GM23338 (cell line): ENCODE measurements around the gene CDX1. TPM values are rescaled to one million over a fixed set of nuclear protein-coding genes. Genes with fewer than 3 reads are reported as not detected.

Source experiments
- ATAC-seq: fragments of 200-7000 bp; cut with Tn5 transposase; 3 replicates; pipeline ENCODE4 v1.9.1; 2020
- DNase-seq: peaks from one replicate; pipeline ENCODE4 v3.0.0-alpha.2; 2015; ENCODE audit warnings: low spot score
- H2AFZ ChIP-seq: fragments of 200-600 bp; sonication (generic); 2 replicates; pipeline ENCODE4 v1.8.0; 2016; ENCODE audit warnings: antibody characterized with exemption, mild to moderate bottlenecking, moderate library complexity
- H3F3A ChIP-seq: fragments of 200-600 bp; sonication (generic); replicated peaks from 2 replicates; pipeline ENCODE4 v1.8.0; 2017; ENCODE audit warnings: antibody characterized with exemption, mixed run types, low read depth
- H3K27ac ChIP-seq: fragments of 200-600 bp; sonication (generic); 2 replicates; pipeline ENCODE4 v1.6.1; 2016; ENCODE audit warnings: low read depth
- H3K27me3 ChIP-seq: fragments of 200-600 bp; sonication (generic); 2 replicates; pipeline ENCODE4 v1.8.0; 2016; ENCODE audit warnings: mild to moderate bottlenecking, mixed run types, moderate library complexity; ENCODE audit not compliant: insufficient read depth
- H3K36me3 ChIP-seq: fragments of 200-600 bp; sonication (generic); 2 replicates; pipeline ENCODE4 v1.8.0; 2016; ENCODE audit warnings: mild to moderate bottlenecking; ENCODE audit not compliant: insufficient read depth
- H3K4me1 ChIP-seq: fragments of 200-600 bp; sonication (generic); 2 replicates; pipeline ENCODE4 v1.8.0; 2016; ENCODE audit warnings: mild to moderate bottlenecking, moderate library complexity; ENCODE audit not compliant: insufficient read depth
- H3K4me2 ChIP-seq: fragments of 200-600 bp; sonication (generic); 2 replicates; pipeline ENCODE4 v1.7.1; 2017; ENCODE audit warnings: mixed run types
- H3K4me3 ChIP-seq: fragments of 200-600 bp; sonication (generic); 2 replicates; pipeline ENCODE4 v1.6.1; 2016; ENCODE audit warnings: mixed run types
- H3K79me2 ChIP-seq: fragments of 200-600 bp; sonication (generic); replicated peaks from 2 replicates; pipeline ENCODE4 v1.8.0; 2017; ENCODE audit warnings: mild to moderate bottlenecking; ENCODE audit not compliant: insufficient read depth
- H3K9me2 ChIP-seq: fragments of 200-600 bp; sonication (generic); 2 replicates; pipeline ENCODE4 v1.8.0; 2017; ENCODE audit not compliant: insufficient read depth
- H4K20me1 ChIP-seq: fragments of 200-600 bp; sonication (generic); replicated peaks from 2 replicates; pipeline ENCODE4 v1.8.0; 2017; ENCODE audit warnings: mild to moderate bottlenecking; ENCODE audit not compliant: insufficient read depth
- H3K27ac Mint-ChIP-seq: 2 replicates; pipeline ENCODE4 v1.8.0; 2020; ENCODE audit warnings: inconsistent platforms, mild to moderate bottlenecking, moderate library complexity, mixed read lengths
- H3K27me3 Mint-ChIP-seq: 3 replicates; pipeline ENCODE4 v1.8.0; 2022; ENCODE audit warnings: low read depth, mild to moderate bottlenecking, moderate library complexity, mixed read lengths, inconsistent platforms; ENCODE audit not compliant: insufficient read depth, poor library complexity
- H3K36me3 Mint-ChIP-seq: 3 replicates; pipeline ENCODE4 v1.8.0; 2021; ENCODE audit warnings: low read depth, mild to moderate bottlenecking, inconsistent platforms, moderate library complexity, mixed read lengths
- H3K4me1 Mint-ChIP-seq: 3 replicates; pipeline ENCODE4 v1.8.0; 2020; ENCODE audit warnings: mild to moderate bottlenecking, inconsistent platforms, mixed read lengths
- H3K4me3 Mint-ChIP-seq: 3 replicates; pipeline ENCODE4 v1.8.0; 2021; ENCODE audit warnings: moderate library complexity, mild to moderate bottlenecking, inconsistent platforms, mixed read lengths
- H3K9me3 Mint-ChIP-seq: 3 replicates; pipeline ENCODE4 v1.8.0; 2020; ENCODE audit warnings: moderate library complexity, mild to moderate bottlenecking, inconsistent platforms, mixed read lengths
- CREB1 ChIP-seq: fragments of 250-450 bp; sonication (Bioruptor Pico); IDR thresholded peaks from 2 replicates; pipeline ENCODE4 v1.5.0; 2020; ENCODE audit warnings: low read depth, mild to moderate bottlenecking, moderate library complexity
- EZH2 ChIP-seq: fragments of 200-600 bp; sonication (generic); IDR thresholded peaks from one replicate; pipeline ENCODE4 v1.8.0; 2017; ENCODE audit warnings: antibody characterized with exemption, mild to moderate bottlenecking, low read depth; ENCODE audit not compliant: unreplicated experiment
- EZH2phosphoT487 ChIP-seq: fragments of 200-600 bp; sonication (generic); IDR thresholded peaks from one replicate; pipeline ENCODE4 v1.8.1; 2018; ENCODE audit warnings: antibody characterized with exemption; ENCODE audit not compliant: unreplicated experiment
- JUNB ChIP-seq: IDR thresholded peaks from one replicate; pipeline ENCODE4 v1.6.1; 2016; ENCODE audit warnings: antibody characterized with exemption; ENCODE audit not compliant: unreplicated experiment
- NANOG ChIP-seq: IDR thresholded peaks from 2 replicates; pipeline ENCODE4 v1.6.1; 2016; ENCODE audit warnings: antibody characterized with exemption, borderline replicate concordance
- POLR2AphosphoS5 ChIP-seq: IDR thresholded peaks from 2 replicates; pipeline ENCODE4 v1.6.1; 2016; ENCODE audit warnings: antibody characterized with exemption, low read depth
- STAT1 ChIP-seq: IDR thresholded peaks from one replicate; pipeline ENCODE4 v1.6.1; 2016; ENCODE audit warnings: antibody characterized with exemption; ENCODE audit not compliant: unreplicated experiment
- ZNF114 ChIP-seq: fragments of 250-450 bp; sonication (Bioruptor Pico); IDR thresholded peaks from 2 replicates; pipeline ENCODE4 v1.5.0; 2020; ENCODE audit warnings: mild to moderate bottlenecking, moderate library complexity
- ZNF331 ChIP-seq: fragments of 250-450 bp; sonication (Bioruptor Pico); IDR thresholded peaks from 2 replicates; pipeline ENCODE4 v1.5.0; 2020; ENCODE audit warnings: low read depth, mild to moderate bottlenecking, moderate library complexity
- polyA plus RNA-seq: library from polyadenylated mRNA; unstranded; fragments of >200 nt; fragmentation: Nextera tagmentation; extraction: Ambion mirVana; gene quantifications from 2 replicates; pipeline ENCODE4 v1.2.1, GENCODE V29; 2016
- total RNA-seq: library from RNA; depleted of rRNA; stranded (reverse); fragments of >200 nt; shearing (Covaris generic); gene quantifications from 2 replicates; pipeline ENCODE4 v1.2.3, GENCODE V29; 2014
- TF ChIP-seq, protein P1 (sequence below): IDR thresholded peaks from 2 replicates; pipeline ENCODE4 v1.6.1; 2016; ENCODE audit warnings: antibody characterized with exemption
- TF ChIP-seq, protein P2 (sequence below): IDR thresholded peaks from one replicate; pipeline ENCODE4 v1.6.1; 2018; ENCODE audit warnings: antibody characterized with exemption; ENCODE audit not compliant: unreplicated experiment
- TF ChIP-seq, protein P3 (sequence below), 2 experiments: fragments of 200-600 bp in 1 of 2; sonication (generic) in 1 of 2; conservative IDR thresholded peaks; 2 replicates each; pipeline versions ENCODE4 v1.5.1 to v1.6.1; 2016 to 2017; ENCODE audit warnings: antibody characterized with exemption in 2 of 2, low read depth in 2 of 2, mild to moderate bottlenecking in 2 of 2, moderate library complexity in 1 of 2
- TF ChIP-seq, protein P4 (sequence below): fragments of 250-450 bp; sonication (Bioruptor Pico); IDR thresholded peaks from 2 replicates; pipeline ENCODE4 v1.5.0; 2020; ENCODE audit warnings: mild to moderate bottlenecking, moderate library complexity

The CDX1 gene
- total and polyA plus RNA-seq, 2 experiments from 2014 or later: not detected

DNA sequence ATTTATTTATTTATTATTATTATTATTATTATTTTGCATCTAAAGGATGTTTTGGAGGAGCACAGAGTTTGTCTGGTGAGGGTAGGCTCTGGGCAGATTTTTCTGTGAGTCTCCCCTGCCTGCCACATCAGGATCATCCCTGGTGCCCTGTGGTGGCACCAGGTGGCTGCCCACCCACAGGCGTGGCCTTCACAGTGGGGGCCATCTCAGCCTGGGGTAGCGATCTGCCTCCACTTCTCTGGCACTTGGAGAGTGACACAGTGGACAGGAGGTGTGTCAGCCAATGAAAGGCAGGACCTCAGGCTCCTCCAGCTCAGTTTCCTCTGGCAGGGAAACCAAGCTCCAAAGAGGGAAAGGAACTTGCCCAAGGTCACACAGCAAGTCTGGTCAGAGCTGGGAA lies 53.3 kb downstream of the CDX1 start:
- peaks cover 7% of the 10 kb centered on the region for H3K4me1 Mint-ChIP-seq
- ATAC-seq (no peak), DNase-seq (no peak)
- H3K9me3 Mint-ChIP-seq: no peaks in the 10 kb centered on the region
- Histone ChIP-seq H2AFZ (no peak overlapping the region), H3K27ac (no peak overlapping the region), H3K36me3 (no peaks in the 10 kb centered on the region), H3K27me3 (no peaks in the 10 kb centered on the region), H3F3A (no peaks in the 10 kb centered on the region), H3K9me2 (no peaks in the 10 kb centered on the region), H3K4me2 (no peak overlapping the region), H3K4me3 (no peak overlapping the region), H3K4me1 (no peaks in the 10 kb centered on the region; the same call in 1 of the 2 replicates), H4K20me1 (no peaks in the 10 kb centered on the region), H3K79me2 (no peaks in the 10 kb centered on the region)
- no peak overlapping the region for H3K27ac Mint-ChIP-seq
- no peak overlapping the region for H3K4me3 Mint-ChIP-seq
- TF ChIP-seq STAT1 (no peak), NANOG (no peak), EZH2phosphoT487 (no peak), POLR2AphosphoS5 (no peak), EZH2 (no peak), CREB1 (CRISPR knock-in tag) (no peak), ZNF114 (no peak), ZNF331 (CRISPR knock-in tag) (no peak), JUNB (no peak)
- TF ChIP-seq, protein P1, sequence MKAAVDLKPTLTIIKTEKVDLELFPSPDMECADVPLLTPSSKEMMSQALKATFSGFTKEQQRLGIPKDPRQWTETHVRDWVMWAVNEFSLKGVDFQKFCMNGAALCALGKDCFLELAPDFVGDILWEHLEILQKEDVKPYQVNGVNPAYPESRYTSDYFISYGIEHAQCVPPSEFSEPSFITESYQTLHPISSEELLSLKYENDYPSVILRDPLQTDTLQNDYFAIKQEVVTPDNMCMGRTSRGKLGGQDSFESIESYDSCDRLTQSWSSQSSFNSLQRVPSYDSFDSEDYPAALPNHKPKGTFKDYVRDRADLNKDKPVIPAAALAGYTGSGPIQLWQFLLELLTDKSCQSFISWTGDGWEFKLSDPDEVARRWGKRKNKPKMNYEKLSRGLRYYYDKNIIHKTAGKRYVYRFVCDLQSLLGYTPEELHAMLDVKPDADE: no peak
- TF ChIP-seq, protein P2, sequence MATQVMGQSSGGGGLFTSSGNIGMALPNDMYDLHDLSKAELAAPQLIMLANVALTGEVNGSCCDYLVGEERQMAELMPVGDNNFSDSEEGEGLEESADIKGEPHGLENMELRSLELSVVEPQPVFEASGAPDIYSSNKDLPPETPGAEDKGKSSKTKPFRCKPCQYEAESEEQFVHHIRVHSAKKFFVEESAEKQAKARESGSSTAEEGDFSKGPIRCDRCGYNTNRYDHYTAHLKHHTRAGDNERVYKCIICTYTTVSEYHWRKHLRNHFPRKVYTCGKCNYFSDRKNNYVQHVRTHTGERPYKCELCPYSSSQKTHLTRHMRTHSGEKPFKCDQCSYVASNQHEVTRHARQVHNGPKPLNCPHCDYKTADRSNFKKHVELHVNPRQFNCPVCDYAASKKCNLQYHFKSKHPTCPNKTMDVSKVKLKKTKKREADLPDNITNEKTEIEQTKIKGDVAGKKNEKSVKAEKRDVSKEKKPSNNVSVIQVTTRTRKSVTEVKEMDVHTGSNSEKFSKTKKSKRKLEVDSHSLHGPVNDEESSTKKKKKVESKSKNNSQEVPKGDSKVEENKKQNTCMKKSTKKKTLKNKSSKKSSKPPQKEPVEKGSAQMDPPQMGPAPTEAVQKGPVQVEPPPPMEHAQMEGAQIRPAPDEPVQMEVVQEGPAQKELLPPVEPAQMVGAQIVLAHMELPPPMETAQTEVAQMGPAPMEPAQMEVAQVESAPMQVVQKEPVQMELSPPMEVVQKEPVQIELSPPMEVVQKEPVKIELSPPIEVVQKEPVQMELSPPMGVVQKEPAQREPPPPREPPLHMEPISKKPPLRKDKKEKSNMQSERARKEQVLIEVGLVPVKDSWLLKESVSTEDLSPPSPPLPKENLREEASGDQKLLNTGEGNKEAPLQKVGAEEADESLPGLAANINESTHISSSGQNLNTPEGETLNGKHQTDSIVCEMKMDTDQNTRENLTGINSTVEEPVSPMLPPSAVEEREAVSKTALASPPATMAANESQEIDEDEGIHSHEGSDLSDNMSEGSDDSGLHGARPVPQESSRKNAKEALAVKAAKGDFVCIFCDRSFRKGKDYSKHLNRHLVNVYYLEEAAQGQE: no peak
- TF ChIP-seq, protein P3, sequence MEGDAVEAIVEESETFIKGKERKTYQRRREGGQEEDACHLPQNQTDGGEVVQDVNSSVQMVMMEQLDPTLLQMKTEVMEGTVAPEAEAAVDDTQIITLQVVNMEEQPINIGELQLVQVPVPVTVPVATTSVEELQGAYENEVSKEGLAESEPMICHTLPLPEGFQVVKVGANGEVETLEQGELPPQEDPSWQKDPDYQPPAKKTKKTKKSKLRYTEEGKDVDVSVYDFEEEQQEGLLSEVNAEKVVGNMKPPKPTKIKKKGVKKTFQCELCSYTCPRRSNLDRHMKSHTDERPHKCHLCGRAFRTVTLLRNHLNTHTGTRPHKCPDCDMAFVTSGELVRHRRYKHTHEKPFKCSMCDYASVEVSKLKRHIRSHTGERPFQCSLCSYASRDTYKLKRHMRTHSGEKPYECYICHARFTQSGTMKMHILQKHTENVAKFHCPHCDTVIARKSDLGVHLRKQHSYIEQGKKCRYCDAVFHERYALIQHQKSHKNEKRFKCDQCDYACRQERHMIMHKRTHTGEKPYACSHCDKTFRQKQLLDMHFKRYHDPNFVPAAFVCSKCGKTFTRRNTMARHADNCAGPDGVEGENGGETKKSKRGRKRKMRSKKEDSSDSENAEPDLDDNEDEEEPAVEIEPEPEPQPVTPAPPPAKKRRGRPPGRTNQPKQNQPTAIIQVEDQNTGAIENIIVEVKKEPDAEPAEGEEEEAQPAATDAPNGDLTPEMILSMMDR (conservative IDR thresholded peaks at IDR 0.05; ENCODE audit: low read depth in 2 of 2): no peak
- TF ChIP-seq, protein P4, sequence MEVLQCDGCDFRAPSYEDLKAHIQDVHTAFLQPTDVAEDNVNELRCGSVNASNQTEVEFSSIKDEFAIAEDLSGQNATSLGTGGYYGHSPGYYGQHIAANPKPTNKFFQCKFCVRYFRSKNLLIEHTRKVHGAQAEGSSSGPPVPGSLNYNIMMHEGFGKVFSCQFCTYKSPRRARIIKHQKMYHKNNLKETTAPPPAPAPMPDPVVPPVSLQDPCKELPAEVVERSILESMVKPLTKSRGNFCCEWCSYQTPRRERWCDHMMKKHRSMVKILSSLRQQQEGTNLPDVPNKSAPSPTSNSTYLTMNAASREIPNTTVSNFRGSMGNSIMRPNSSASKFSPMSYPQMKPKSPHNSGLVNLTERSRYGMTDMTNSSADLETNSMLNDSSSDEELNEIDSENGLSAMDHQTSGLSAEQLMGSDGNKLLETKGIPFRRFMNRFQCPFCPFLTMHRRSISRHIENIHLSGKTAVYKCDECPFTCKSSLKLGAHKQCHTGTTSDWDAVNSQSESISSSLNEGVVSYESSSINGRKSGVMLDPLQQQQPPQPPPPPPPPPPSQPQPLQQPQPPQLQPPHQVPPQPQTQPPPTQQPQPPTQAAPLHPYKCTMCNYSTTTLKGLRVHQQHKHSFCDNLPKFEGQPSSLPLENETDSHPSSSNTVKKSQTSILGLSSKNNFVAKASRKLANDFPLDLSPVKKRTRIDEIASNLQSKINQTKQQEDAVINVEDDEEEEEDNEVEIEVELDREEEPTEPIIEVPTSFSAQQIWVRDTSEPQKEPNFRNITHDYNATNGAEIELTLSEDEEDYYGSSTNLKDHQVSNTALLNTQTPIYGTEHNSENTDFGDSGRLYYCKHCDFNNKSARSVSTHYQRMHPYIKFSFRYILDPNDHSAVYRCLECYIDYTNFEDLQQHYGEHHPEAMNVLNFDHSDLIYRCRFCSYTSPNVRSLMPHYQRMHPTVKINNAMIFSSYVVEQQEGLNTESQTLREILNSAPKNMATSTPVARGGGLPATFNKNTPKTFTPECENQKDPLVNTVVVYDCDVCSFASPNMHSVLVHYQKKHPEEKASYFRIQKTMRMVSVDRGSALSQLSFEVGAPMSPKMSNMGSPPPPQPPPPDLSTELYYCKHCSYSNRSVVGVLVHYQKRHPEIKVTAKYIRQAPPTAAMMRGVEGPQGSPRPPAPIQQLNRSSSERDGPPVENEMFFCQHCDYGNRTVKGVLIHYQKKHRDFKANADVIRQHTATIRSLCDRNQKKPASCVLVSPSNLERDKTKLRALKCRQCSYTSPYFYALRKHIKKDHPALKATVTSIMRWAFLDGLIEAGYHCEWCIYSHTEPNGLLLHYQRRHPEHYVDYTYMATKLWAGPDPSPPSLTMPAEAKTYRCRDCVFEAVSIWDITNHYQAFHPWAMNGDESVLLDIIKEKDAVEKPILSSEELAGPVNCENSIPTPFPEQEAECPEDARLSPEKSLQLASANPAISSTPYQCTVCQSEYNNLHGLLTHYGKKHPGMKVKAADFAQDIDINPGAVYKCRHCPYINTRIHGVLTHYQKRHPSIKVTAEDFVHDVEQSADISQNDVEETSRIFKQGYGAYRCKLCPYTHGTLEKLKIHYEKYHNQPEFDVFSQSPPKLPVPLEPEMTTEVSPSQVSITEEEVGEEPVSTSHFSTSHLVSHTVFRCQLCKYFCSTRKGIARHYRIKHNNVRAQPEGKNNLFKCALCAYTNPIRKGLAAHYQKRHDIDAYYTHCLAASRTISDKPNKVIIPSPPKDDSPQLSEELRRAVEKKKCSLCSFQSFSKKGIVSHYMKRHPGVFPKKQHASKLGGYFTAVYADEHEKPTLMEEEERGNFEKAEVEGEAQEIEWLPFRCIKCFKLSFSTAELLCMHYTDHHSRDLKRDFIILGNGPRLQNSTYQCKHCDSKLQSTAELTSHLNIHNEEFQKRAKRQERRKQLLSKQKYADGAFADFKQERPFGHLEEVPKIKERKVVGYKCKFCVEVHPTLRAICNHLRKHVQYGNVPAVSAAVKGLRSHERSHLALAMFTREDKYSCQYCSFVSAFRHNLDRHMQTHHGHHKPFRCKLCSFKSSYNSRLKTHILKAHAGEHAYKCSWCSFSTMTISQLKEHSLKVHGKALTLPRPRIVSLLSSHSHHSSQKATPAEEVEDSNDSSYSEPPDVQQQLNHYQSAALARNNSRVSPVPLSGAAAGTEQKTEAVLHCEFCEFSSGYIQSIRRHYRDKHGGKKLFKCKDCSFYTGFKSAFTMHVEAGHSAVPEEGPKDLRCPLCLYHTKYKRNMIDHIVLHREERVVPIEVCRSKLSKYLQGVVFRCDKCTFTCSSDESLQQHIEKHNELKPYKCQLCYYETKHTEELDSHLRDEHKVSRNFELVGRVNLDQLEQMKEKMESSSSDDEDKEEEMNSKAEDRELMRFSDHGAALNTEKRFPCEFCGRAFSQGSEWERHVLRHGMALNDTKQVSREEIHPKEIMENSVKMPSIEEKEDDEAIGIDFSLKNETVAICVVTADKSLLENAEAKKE (CRISPR knock-in tag): no peak
- H3K27me3 Mint-ChIP-seq: peaks cover 9% of the 10 kb centered on the region
- no peaks in the 10 kb centered on the region for H3K36me3 Mint-ChIP-seq
